GM23248 (cell line): Measurements from ENCODE around the gene RUBCNL.

Experiments used
- EZH2 ChIP-seq: fragments of 200-600 bp; sonication (generic); IDR thresholded peaks from 2 replicates; pipeline ENCODE4 v1.6.1; 2018; ENCODE audit warnings: antibody characterized with exemption, mild to moderate bottlenecking; ENCODE audit not compliant: insufficient read depth, poor library complexity, severe bottlenecking
- EZH2phosphoT487 ChIP-seq: fragments of 200-600 bp; sonication (generic); IDR thresholded peaks from 2 replicates; pipeline ENCODE4 v1.6.1; 2018; ENCODE audit warnings: antibody characterized with exemption, moderate library complexity, mild to moderate bottlenecking, low read depth; ENCODE audit not compliant: insufficient read depth

GRCh38 chr13:46387064-46387851 lies at the start of gene RUBCNL:
- TF ChIP-seq EZH2, result no peak
- no peak for TF ChIP-seq EZH2phosphoT487
